Measurements from ENCODE around the gene DLG5.

DLG5 gene

DNA sequence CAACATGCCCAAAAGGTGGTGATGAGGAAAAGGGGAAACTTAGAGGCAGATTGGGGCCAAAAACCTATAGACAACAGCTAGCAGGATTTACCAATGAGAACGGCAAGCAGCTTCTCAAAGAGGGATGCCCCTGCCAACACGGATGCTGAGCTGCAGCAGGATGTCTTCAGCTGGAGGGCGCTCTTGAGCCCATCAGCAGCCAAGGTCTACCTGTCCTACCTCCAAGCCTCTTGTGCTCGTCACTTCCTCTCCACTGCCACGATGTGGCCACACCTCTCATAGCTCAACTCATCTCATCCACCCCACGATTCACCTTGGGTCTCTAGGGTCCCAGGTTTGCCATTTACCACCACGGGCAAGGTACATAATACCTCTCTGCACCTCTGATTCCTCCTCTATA lies 36.5 kb downstream of the DLG5 start:
- DNase-seq, result no peak

DNA sequence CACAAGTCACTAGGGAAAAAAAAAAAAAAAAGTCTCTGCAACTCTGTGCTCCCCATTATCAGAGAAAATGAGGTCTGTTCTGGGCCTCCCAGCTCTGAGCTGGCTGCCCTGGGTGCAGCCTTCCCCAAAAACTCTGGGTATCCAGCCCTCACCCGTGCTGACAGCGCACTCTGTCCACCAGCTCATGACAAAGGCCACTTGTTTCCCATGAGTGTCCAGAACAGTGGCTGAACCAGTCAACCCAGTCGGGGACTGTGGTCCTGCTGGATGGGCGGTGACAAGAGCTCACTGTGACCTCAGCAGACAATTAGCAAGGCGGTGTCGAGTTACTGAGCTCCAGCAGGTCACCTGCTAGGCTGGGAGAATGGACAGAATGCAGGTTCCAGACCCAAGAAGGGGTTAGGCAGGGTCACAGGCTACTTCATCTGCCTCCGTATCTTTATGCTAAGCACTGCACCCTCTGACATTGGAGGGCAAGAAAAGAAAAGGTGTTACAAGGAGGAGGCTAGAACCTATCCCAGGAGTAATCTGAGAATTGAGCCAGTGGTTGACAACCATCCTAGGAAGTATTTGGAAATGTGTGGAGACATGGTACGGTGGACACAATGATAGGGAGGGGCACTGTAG lies 37.2 kb downstream of the DLG5 start:
- DNase-seq, result no peak

DNA sequence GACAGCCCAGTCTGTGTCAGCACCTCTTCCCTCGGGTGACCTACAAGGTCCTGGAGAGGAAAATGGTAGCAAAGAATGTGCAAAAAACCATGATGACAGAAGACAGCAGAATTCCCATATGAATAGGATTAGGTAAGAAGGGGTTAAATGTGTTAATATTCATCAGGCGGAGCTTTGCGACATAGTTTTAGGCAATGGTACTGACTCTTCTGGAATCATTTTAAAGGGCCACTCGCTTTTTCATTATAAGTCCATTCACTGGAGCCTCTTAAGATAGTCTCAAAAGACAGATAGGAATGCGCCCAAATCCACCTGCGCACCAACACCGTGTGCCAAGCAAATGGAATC lies 38.2 kb downstream of the DLG5 start:
- DNase-seq, result no peak

DNA sequence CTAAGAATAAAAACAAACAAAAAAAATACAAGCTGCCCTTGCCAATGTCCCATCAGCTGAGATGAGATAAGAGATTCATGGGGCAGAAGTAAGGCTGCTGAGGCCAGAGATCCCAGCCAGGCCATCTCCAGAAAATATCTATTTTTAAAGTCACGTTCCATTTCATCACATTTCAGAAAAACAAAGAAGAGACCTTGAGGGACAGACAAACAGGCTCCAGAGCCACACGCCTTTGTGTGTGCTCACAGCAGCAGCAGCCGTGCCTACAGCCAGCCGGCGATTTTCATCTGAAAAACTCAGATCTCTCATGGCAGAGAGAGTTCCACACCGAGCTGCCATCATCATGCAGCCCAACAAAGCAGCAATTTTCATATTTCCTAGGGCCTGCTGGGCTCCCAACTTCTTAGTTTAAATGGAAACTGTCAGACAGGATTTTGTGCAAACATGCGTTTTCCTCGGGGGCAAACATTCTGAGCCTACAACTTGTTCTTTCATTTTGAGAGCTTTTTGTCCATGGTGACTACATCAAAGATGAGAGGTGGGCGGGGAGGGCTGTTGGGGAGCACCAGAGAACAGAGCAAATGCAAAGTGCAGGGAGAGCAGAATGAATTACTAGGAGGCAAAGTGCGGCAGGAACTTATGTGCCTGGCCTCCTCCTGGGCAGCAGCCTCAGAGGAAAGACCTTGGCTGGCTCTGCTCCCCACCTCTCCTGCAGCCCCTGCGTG lies 38.8 kb downstream of the DLG5 start:
- DNase-seq, result no peak

DNA sequence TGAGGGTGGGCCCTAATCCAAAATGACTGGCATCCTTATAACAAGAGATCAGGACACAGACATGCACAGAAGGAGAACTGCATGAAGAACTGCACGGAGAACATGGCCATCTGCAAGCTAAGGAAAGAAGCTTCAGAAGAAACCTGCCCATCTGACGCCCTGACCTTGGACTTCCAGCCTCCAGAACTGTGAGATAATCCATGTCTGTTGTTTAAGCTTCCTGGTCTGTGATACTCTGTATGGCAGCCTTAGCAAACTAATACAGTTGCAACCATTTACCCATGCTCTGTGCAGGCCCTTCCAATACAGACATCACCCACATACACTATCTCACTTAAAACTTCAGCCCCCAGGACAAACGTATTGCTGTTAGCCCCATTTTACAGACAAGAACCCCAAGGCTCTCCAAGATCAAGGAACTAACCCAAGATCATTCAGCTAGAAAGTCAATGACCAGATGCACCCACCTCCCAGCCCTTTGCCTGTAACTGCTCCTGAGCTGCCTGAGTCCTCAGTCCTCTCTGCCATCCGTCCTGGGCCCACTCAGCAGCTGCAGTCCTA lies 39.7 kb downstream of the DLG5 start:
- no peak for DNase-seq

DNA sequence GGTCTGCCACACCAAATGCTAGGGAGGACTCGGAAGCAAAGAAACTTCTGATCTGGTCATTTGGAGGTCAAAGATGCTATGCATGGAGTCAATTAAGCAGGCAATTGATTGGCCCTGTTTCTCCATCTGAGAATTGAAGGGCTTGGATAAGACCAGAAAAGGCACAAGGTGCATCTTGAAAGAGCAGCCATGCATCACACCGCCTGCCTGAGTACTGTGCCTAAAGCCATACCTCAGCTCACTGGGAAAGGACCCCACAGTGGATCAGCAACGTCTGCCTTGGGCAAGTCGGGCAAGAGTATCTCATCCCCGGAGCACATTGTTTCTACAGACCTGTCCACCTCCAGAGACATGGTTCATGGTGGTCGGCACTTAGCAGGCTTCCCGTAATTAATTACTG lies 42.4 kb downstream of the DLG5 start:
- no peak for DNase-seq

DNA sequence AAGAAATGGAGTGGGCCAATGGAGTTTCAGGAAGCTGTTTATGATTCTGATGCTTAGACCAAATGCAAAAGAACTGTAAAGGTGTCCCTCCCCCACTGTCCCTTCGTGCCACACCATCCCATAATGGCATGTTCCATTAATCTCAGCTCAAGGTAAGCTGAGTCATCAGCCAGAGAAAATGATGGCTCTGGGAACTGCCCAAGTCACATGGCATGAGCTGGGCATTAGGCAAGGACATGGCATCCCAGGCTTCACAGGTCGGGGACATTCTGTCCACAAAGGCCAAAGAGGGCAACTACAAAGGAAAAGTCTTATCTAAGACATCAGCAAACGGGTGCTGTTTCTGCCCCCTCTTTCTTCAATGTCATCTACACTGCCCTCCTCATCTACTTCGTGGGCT lies 44.9 kb downstream of the DLG5 start:
- DNase-seq, result no peak

DNA sequence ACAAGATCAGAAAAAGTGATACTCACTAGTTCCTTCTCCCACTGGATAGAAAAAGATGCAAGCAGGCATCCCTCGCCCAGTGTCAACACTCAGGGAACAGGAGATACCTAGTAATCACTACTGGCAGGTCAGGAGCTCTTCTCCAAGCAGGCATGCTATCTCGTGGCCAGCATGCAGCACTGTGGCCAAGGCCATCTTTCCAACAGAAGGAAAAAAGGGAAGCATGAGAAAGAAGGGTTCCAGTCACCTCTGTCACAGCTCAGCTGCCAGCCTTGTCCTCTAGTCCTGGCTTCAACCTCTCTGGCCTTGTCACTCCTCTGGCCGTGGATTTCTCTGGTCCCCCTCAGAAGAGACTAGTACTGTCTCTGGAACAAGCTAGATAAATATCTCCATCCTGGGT lies 45.3 kb downstream of the DLG5 start:
- no peak for DNase-seq

DNA sequence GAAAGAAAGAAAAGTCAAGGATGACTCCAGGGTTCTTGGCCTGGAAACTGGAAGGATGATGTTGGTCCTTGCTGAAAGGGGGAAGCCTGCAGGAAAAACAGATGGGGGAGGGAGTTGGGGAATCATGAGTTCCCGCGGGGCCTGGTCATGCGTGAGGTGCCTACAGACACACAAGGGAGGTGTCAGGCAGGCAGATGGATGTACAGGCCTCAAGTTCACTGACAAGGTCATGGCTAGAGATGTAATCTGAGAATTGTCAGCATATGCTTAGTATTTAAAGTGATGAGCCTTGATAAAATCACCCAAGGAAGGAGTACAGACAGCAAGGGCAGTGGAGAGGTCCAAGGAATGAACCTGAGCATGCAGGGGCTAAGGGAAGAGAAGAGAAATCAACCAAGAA lies 46.8 kb downstream of the DLG5 start:
- DNase-seq, result no peak

DNA sequence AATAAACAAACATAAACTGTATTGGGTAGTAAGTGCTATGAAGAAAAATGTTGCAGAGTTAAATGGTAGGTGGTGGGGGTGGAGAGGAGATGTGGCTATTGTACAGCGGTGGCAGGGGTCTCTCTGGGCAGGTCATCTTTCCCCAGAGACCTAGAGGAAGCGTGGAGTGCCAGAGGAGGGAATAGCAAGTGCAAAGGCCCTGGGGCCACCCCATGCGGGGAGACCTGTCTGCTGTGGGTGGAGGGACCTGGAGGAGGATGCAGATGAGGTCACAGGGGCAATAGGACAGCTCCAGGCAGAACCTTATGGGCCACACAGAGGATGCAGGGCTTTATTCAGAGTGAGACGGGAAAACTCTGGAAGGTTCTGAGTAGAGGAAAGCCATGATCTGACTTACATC lies 47.5 kb downstream of the DLG5 start:
- no peak for DNase-seq

DNA sequence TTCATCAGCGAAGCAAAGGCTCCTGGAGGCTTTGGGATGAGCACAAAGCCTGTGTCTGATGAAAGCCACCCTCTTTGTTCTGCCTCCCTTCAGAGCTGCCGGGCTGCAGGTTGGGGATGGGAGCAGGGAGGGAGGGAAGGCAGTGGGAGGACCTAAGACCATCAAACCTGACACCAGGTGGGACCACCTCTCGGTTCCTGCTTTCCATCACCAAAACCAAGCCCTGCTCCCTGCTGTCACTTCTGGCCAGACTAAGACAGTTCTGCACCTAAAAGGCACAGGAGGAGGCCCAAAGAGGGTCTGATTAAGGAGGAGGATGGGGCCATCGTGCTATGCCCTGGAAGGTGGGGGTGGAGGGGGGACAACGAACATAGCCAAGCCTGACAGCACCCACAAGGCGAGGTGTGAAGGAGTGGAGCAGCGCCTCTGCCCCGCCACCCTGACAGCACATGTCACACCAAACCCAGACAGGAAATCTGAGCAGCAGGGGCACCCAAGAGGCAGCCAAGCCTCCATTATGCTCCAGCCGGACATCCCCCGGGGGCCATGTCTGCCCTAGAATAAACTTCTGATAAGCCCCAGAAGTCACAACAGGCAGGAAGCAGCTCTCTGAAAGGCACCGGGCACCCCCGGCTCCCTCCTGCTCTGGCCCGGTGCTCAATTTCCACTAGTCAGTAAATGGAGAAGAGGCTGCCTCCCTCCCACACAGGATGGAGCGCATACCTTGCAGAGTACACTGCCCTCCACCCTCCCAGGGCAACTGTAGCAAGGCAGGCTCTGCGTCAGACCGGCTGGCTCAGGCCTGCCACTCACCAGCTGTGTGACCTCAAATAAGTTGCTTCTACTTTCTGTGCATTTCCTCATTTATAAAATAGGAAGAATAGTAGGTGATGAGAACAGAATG lies 48.9 kb downstream of the DLG5 start:
- peak; percentile 64 for DNase-seq

DNA sequence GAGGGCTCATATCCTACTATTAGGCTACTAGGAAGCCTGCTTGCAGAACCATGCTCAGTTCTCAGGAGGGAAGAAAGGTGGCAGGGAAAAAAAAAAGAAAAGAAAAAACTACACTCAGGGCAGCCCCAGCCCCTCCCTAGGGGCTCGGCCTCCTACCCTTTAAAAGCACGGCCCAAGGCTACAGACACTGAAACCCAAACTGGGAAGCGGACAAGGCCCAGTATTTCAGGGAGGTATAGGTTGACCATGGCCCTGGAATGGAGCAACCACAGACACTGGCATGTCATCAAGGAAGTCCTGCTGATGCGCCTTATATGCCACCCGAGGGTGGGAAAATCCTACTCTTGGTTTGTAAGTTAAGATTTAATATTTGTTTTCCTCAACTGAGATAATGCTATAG lies 50.8 kb downstream of the DLG5 start:
- DNase-seq, result no peak

DNA sequence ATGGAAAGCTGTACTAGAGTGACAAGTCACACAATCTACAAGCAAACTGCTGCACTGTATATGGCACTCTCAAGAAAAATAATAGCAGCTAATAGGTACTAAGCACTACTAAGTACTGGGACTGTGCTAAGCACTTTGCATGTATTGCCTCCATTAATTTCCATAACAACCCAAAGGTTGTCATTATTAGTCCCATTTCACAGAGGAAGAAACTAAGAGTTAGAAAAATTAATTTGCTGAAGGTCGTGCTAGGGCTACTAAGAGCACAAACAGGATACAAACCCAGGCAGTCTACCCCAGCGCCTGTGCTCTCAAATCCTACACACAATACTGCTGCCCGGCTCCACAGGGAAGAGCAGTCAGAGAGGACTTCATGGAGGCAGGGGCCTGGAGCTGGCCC lies 51.7 kb downstream of the DLG5 start:
- no peak for DNase-seq

DNA sequence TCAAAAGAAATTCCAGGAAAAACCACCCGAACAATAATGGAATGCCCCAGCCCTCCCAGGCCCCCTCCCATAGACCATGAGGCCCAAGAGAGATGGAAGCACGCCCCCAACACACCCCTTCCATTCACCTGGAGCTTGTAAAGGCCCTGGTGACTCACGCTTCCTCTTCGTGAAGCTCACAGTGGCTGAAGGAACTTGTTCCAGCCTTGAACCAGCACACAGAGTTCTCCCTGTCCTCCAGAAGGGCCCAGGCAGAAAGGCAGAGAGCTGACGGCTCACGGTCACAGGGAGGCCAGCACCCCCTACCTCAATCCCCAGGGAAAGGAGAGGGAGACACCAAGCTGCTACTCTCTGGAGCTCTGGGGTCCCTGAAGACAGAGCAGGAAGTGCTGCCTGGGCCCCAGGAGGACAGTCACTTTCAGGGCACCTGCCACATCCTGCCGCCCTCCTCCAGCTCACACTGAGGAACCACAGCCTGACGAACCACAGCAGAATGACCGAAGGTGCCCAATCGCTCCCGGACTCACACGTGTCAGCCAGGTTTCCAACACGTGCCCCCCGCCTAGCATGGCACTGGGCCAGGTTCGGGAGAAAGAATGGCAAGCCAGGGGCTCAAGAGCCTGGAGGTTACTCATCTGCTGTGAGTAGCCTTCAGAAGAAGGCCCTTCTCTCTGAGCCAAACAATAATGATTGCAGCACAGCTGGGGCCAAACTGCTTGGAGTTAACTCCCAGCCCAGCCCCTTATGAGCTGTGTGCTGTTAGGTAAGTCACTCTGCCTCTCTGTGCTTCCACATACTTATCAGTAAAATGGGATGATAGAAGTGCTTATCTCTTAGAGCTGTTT lies 52.8 kb downstream of the DLG5 start:
- peak; percentile 41 for DNase-seq

DNA sequence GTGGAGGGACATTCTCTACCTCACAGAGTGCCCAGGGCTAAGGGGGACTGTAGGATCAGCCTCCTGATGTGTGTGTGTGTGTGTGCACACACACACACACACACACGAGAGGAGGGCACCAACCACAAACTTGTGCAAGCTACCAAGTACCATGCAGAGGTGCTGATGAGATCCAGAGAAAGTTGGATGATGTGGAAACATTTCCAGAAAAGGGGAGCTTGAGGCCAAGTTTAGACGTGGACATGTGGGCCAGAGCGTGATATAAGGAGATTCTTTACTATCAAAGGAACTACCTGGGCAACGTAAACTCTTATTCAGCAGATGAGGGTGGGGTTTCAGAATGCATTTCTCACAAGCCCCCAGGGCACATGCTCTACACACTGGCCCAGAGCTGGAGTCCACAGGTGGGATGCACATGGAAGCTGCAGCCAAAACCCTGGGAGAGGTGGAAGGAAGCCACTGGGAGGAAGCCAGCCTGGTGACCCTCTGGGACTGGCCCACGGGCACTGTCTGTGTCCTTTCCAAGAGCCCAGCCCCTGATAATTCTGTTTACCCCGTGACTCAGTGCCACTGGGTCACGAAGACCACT lies 53.5 kb downstream of the DLG5 start:
- DNase-seq, result no peak

DNA sequence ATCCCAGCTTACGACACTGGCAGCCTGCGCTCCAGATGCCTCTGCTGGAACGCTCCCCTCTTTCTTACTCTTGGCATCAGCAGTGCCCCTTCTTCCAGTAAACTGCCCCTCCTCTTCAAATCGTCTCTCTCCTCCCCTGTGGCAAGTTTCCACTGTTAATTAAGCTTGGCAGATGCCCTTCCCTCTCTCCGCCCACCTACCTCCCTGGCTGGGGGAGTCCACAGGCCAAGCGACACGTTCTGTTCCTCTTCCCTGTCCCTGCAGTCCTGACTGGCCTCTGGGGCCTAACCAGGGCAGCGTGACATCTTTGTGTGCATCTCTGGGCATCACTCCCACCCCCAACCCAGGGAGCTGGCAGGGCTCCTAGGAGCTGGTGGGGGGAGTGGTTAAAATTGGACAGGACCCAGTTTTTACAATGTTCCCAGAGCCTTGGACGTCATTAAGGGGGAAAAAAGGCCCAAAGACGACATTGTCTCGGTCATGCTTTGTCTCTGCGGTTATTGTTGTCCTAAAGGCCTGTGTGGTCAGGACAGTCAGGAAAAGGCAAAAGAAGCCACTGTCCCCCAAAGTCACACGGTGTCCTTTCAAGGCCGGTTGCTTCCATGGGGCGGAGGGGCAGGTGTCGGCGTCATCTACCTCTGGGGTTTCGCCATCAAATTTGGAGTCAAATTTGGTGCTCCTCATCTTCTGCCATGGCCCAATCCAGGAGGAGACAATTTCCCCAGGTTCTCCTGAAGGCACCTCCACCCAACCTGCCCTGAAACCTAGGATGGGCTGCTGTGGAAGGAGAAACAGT lies 54.2 kb downstream of the DLG5 start:
- DNase-seq, result no peak

DNA sequence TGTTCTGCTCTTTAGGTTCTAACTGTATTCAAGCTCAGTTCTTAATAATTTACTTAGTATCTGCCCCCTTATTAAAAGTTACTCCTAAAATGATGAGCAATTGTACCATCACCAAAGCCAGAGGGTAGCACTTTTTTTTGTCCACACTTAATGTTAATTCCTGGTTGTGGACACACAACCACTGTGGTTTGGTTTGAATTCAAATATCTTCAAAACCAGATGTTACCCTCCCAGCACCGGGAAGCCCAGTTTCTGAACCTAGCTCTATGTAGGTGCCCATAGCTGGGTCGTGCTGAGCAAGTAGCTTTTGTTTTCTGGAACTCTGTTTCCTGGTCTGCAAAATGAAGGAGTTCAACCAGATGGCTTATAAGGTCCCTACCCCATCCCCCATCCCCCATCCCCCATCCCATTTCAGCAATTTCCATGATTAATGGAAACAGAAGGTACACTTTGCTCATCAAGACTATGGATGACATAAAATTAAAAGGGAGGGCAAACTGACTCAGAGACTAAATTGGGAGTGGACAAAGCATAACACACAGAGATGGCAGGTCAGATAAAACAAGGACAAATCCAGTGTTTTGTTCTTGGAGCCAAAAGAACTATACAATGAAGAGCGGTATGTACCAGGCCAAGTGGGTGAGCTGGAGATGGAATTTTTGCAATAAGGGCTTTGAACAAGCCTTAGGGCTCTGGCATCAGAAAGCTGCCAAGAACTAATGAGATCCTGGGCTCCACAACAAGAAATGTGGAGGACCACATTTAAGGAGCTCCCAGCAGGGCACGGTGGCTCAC lies 56.7 kb downstream of the DLG5 start:
- no peak for DNase-seq

DNA sequence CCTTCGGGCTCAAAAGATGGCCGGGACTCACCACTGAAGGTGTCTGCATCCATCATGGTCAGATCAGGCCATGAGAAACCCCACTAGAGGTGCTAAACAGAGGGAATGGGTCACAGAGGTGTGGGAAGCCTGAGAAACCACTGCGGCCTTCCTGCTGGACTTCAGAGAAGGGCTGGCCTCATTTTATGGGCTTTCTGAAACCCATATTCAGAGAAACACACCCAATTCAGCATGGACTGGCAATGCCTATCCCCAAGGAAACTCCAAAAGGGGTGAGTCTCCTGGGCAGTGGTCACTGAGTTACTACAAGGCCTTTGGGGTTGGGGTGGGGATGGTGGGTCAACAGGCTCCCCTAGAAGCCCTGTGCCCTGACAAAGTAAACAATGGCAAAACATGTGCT lies 58.0 kb downstream of the DLG5 start:
- DNase-seq, result no peak

DNA sequence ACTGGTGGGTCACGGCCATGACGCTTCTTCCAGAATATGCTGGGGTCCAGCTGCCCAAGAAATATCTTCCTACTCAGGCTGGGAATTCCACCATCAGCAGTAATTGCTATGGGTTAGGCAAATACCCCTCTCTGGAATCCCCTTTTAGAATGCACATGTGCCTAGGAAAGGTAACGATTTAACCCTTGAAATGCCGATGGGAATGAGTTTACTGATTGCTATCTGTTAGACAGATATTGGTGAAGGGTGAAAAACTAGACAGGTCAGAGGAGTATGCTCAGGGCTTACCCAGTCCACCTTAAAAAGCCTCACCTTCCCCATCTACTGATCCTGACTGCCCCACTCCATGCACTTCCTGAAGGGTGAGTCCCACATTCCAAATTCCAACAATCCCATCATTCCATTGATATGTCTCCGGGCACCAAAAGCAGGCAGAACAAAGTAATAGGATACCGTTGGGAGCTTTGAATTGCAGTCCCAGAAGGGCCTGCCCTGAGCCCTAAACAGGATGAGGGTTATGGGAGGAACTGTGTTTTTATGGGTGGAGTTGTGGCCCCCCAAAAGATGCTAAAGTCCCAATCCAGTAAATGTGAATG lies 59.3 kb downstream of the DLG5 start:
- DNase-seq, result no peak

DNA sequence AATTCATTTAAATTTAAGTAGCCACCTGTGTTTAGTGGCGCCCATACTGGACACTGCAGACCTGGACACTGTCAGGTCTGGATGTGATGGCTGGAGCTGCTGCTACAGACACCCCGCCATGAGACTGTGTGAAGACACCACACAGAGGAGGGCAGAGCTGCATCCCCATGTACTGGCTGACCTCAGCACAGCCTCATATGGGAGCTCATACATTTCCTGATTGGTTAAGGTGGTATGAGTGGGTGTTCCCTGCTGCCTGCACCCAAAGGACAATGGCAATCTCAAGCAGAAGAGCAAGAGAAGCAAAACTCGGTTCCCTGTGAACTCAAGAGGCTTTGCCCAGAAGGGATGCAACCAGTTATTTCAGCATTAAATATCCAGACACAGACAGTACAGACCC lies 60.0 kb downstream of the DLG5 start:
- no peak for DNase-seq
